CD8-positive, alpha-beta memory T cell (primary cell): ENCODE measurements around the gene ARHGAP25. TPM values are rescaled to one million over a fixed set of nuclear protein-coding genes. Genes with fewer than 3 reads are reported as not detected.

ENCODE experiments used
- CTCF ChIA-PET: fragments of 350-600 bp; sonication (Branson Sonifier 250); formaldehyde crosslinking; loops from one replicate; lab custom pipeline; 2021; ENCODE audit warnings: antibody characterized with exemption; lab: Charles Lee
- POLR2A ChIA-PET: fragments of 350-600 bp; sonication (Branson Sonifier 250); formaldehyde crosslinking; loops from one replicate; lab custom pipeline; 2021; ENCODE audit warnings: antibody characterized with exemption; lab: Charles Lee
- DNase-seq, 5 donors: peaks; one replicate each; pipeline versions ENCODE4 v3.0.0 to v3.0.0-alpha.2; 2020 to 2022; ENCODE audit warnings: mixed read lengths in 1 of 5
- H3K27ac ChIP-seq: one replicate; pipeline ENCODE4 v1.7.0; 2013; ENCODE audit warnings: low read depth, mild to moderate bottlenecking, low read length, moderate library complexity
- H3K27me3 ChIP-seq: 2 replicates; pipeline ENCODE4 v1.7.0; 2013; ENCODE audit warnings: low read length, mild to moderate bottlenecking; ENCODE audit not compliant: insufficient read depth, poor library complexity, severe bottlenecking
- H3K36me3 ChIP-seq: 2 replicates; pipeline ENCODE4 v1.7.0; 2013; ENCODE audit warnings: mild to moderate bottlenecking, low read length, moderate library complexity; ENCODE audit not compliant: insufficient read depth
- H3K4me1 ChIP-seq: 2 replicates; pipeline ENCODE4 v1.7.0; 2013; ENCODE audit warnings: mild to moderate bottlenecking, low read length, moderate library complexity; ENCODE audit not compliant: insufficient read depth
- H3K4me3 ChIP-seq: 2 replicates; pipeline ENCODE4 v1.7.0; 2013; ENCODE audit warnings: mild to moderate bottlenecking, low read length
- H3K9me3 ChIP-seq: 2 replicates; pipeline ENCODE4 v1.7.0; 2013; ENCODE audit warnings: mild to moderate bottlenecking, low read length
- H3K27ac Mint-ChIP-seq, 8 donors: one replicate each; pipeline ENCODE4 v1.8.0; 2020 to 2021; ENCODE audit warnings: mixed read lengths in 8 of 8, mild to moderate bottlenecking in 6 of 8, inconsistent platforms in 3 of 8, moderate library complexity in 3 of 8
- H3K27me3 Mint-ChIP-seq, 2 donors: one replicate each; pipeline ENCODE4 v1.8.0; 2020 to 2021; ENCODE audit warnings: mixed read lengths in 2 of 2, mild to moderate bottlenecking in 1 of 2, moderate library complexity in 1 of 2
- H3K36me3 Mint-ChIP-seq, 3 donors: one replicate each; pipeline ENCODE4 v1.8.0; 2020 to 2021; ENCODE audit warnings: mixed read lengths in 3 of 3, inconsistent platforms in 1 of 3, mild to moderate bottlenecking in 1 of 3
- H3K4me1 Mint-ChIP-seq, 3 donors: one replicate each; pipeline ENCODE4 v1.8.0; 2020 to 2021; ENCODE audit warnings: mixed read lengths in 3 of 3, inconsistent platforms in 1 of 3, mild to moderate bottlenecking in 1 of 3
- H3K4me3 Mint-ChIP-seq, 7 donors: one replicate each; pipeline ENCODE4 v1.8.0; 2020 to 2021; ENCODE audit warnings: mixed read lengths in 7 of 7, mild to moderate bottlenecking in 6 of 7, moderate library complexity in 4 of 7, inconsistent platforms in 2 of 7
- H3K9me3 Mint-ChIP-seq, 5 donors: one replicate each; pipeline ENCODE4 v1.8.0; 2020 to 2022; ENCODE audit warnings: mixed read lengths in 5 of 5, mild to moderate bottlenecking in 3 of 5, moderate library complexity in 2 of 5, inconsistent platforms in 1 of 5
- polyA plus RNA-seq: library from polyadenylated mRNA; unstranded; fragments of 300-500 nt; fragmentation: Illumina TruSeq; gene quantifications from one replicate; pipeline ENCODE4 v1.2.3, GENCODE V29; 2021
- total RNA-seq, 2 experiments: library from RNA; stranded (reverse); gene quantifications; one replicate each; pipeline ENCODE4 v1.2.3, GENCODE V29; 2021

The ARHGAP25 gene
- total and polyA plus RNA-seq, 3 experiments from 2014 or later: 74.7 to 200 (median 75.2) TPM

DNA sequence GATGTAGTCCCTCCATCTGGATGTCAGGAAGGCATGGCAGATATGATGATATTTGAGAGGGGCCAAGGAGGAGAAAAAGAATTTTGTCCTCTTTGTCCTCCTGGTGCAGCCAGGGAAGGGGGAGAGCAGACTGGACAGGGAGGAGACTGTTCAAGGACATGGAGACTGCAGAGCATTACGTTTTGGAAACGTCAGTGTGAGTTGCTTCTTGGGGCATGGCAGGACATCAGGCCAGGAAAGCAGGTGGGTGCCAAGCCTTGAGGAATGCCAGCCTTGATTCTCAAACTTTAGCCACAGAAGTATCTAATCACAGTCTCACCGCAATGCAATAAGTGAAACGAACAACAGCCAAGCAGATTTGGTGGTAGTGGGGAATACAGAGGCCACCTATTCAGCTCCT is 70.4 kb downstream of the ARHGAP25 start:
- H3K4me3 ChIP-seq: no peak overlapping the region
- no peak for DNase-seq
- CTCF ChIA-PET: interaction anchor here (1.3 kb wide), 1 partner anchor 53 kb away, joined by 4 read pairs; no protein-coding TSS in a partner anchor
- peaks cover 84% of the 10 kb centered on the region for H3K36me3 ChIP-seq
- peak overlapping the region in 3 of 8 donors; percentile 15 to 94 (median 82) for H3K27ac Mint-ChIP-seq
- H3K4me1 Mint-ChIP-seq: peaks cover 17 to 60% (median 45%) of the 10 kb centered on the region in 3 donors
- H3K9me3 Mint-ChIP-seq: no peaks in the 10 kb centered on the region
- POLR2A ChIA-PET: no interaction called here
- H3K27ac ChIP-seq: no peak overlapping the region
- no peaks in the 10 kb centered on the region for H3K27me3 Mint-ChIP-seq
- no peaks in the 10 kb centered on the region for H3K27me3 ChIP-seq
- H3K4me3 Mint-ChIP-seq: no peak overlapping the region
- peaks cover 0 to 33% (median 6%) of the 10 kb centered on the region in 3 donors for H3K36me3 Mint-ChIP-seq
- H3K9me3 ChIP-seq: no peaks in the 10 kb centered on the region
- H3K4me1 ChIP-seq: peaks cover 32% of the 10 kb centered on the region

GRCh38 chr2:68806511-68807109 is 72.0 kb downstream of the ARHGAP25 start:
- H3K4me3 Mint-ChIP-seq: no peak overlapping the region
- ChIA-PET POLR2A (no interaction called here), CTCF (interaction anchor here (1.3 kb wide), 2 partner anchors 51 to 55 kb away, joined by 3 to 4 read pairs; no protein-coding TSS in a partner anchor)
- Histone ChIP-seq H3K36me3 (peaks cover 84% of the 10 kb centered on the region), H3K4me1 (peaks cover 32% of the 10 kb centered on the region), H3K27me3 (no peaks in the 10 kb centered on the region), H3K9me3 (no peaks in the 10 kb centered on the region), H3K27ac (no peak overlapping the region), H3K4me3 (no peak overlapping the region)
- no peaks in the 10 kb centered on the region for H3K27me3 Mint-ChIP-seq
- peaks cover 0 to 28% (median 12%) of the 10 kb centered on the region in 3 donors for H3K36me3 Mint-ChIP-seq
- H3K9me3 Mint-ChIP-seq: no peaks in the 10 kb centered on the region
- H3K4me1 Mint-ChIP-seq: peaks cover 13 to 55% (median 39%) of the 10 kb centered on the region in 3 donors
- peak overlapping the region in 7 of 8 donors; percentile 70 to 98 (median 89) for H3K27ac Mint-ChIP-seq
- DNase-seq: no peak

DNA sequence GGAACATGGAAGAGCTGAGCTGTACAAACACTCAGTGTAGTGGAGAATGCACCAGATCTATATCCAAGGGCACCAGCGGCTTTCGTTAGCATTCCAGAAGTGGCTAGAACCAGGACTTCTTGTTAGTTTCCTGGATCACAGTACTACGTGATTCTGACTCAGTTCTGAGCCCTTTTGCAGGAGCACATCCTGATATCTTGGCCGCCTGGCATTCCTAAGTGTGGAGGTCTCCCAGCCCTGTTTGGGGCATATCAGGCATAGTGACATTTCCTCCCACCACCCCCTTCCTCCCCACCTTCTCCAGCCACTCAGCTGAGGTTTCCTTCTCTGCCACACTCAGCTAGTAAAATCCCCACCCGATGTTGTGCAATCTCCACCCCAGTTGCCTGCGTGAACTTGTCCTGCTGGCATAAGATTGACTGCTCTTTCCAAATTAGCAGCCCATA is 73.2 kb downstream of the ARHGAP25 start:
- H3K36me3 ChIP-seq: peaks cover 88% of the 10 kb centered on the region
- Mint-ChIP-seq H3K4me3 (peak overlapping the region in 4 of 7 donors; percentile 1 to 52 (median 34)), H3K9me3 (no peaks in the 10 kb centered on the region), H3K27ac (peak overlapping the region in 7 of 8 donors; percentile 64 to 98 (median 89)), H3K4me1 (peaks cover 21 to 62% (median 47%) of the 10 kb centered on the region in 3 donors), H3K36me3 (peaks cover 0 to 33% (median 24%) of the 10 kb centered on the region in 3 donors), H3K27me3 (no peaks in the 10 kb centered on the region)
- no peaks in the 10 kb centered on the region for H3K9me3 ChIP-seq
- POLR2A ChIA-PET: interaction anchor here (0.9 to 1.1 kb wide), 2 partner anchors 12 to 66 kb away, joined by 3 to 5 read pairs; no protein-coding TSS in a partner anchor
- DNase-seq: peak in 1 of 5 donors; percentile 25
- CTCF ChIA-PET: interaction anchor here (0.7 to 1.3 kb wide), 3 partner anchors 52 to 117 kb away, joined by 3 to 8 read pairs (median 3); no protein-coding TSS in a partner anchor
- H3K4me1 ChIP-seq: peaks cover 32% of the 10 kb centered on the region
- no peaks in the 10 kb centered on the region for H3K27me3 ChIP-seq
- H3K27ac ChIP-seq: no peak overlapping the region
- H3K4me3 ChIP-seq: no peak overlapping the region

DNA sequence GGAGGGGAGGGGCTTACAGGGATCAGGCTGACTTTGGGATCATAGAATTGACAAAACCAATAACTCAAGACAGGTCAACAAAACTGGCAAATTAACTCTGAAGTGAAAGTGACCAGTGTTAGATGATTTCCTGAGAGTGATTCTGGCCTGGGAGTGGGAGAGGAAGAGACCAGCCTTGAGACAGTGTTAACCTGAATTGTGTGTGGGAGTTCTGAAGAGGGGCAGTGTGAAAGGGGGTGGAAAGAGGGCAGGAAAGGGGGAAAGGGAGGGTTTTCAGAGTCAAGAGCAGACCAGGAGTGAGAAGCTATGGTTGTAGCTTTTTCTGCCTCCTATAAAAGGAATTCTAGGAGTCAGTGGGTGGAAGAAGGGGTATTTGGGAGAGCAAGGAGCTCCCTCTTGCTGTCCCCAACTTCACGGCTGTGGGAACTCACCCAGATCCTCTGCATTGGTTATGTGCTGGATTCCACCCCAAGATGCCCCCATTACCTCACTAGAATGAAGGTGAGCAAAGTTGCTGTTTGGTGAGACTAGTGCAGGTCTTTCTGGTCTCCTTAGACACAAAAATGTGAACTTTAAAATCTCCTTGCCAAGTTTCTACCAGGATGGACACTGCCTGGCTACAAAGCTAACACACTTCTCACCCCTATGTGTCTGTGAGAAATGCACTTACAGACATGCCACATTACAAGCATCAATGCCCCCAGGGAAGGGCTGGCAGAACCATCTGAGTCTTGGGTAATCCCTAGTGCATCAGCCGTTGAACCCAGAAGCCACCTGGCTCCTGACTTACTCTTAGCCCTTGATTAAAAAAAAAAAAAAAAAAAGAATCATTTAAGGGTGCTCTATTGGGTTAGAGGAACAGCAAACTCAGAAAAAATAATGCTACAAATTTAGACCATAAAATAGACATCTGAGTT is 75.0 kb downstream of the ARHGAP25 start:
- Mint-ChIP-seq H3K27ac (peak overlapping the region in 7 of 8 donors; percentile 70 to 98 (median 91)), H3K27me3 (no peaks in the 10 kb centered on the region), H3K9me3 (no peaks in the 10 kb centered on the region), H3K4me3 (peak overlapping the region in 1 of 7 donors; percentile 17), H3K4me1 (peaks cover 28 to 63% (median 49%) of the 10 kb centered on the region in 3 donors), H3K36me3 (peaks cover 0 to 42% (median 33%) of the 10 kb centered on the region in 3 donors)
- Histone ChIP-seq H3K9me3 (no peaks in the 10 kb centered on the region), H3K27me3 (no peaks in the 10 kb centered on the region), H3K4me3 (no peak overlapping the region), H3K27ac (no peak overlapping the region), H3K4me1 (peaks cover 32% of the 10 kb centered on the region), H3K36me3 (peaks cover 88% of the 10 kb centered on the region)
- ChIA-PET CTCF (interaction anchor here (0.7 to 1.3 kb wide), 5 partner anchors 12 to 72 kb away, joined by 3 to 4 read pairs (median 3); no protein-coding TSS in a partner anchor), POLR2A (interaction anchor here (0.7 kb wide), 2 partner anchors 20 to 60 kb away, joined by 4 to 14 read pairs; no protein-coding TSS in a partner anchor)
- no peak for DNase-seq

GRCh38 chr2:68811364-68811763 is 76.8 kb downstream of the ARHGAP25 start:
- Histone ChIP-seq H3K9me3 (no peaks in the 10 kb centered on the region), H3K4me3 (no peak overlapping the region), H3K27ac (no peak overlapping the region), H3K4me1 (peaks cover 32% of the 10 kb centered on the region), H3K27me3 (no peaks in the 10 kb centered on the region), H3K36me3 (peaks cover 88% of the 10 kb centered on the region)
- POLR2A ChIA-PET: no interaction called here
- Mint-ChIP-seq H3K9me3 (no peaks in the 10 kb centered on the region), H3K36me3 (peaks cover 0 to 59% (median 32%) of the 10 kb centered on the region in 3 donors), H3K4me3 (no peak overlapping the region), H3K27ac (peak overlapping the region in 7 of 8 donors; percentile 15 to 87 (median 72)), H3K27me3 (no peaks in the 10 kb centered on the region), H3K4me1 (peaks cover 31 to 53% (median 46%) of the 10 kb centered on the region in 3 donors)
- no peak for DNase-seq
- CTCF ChIA-PET: interaction anchor here (1.1 to 1.2 kb wide), 2 partner anchors 35 to 60 kb away, joined by 3 read pairs; no protein-coding TSS in a partner anchor

DNA sequence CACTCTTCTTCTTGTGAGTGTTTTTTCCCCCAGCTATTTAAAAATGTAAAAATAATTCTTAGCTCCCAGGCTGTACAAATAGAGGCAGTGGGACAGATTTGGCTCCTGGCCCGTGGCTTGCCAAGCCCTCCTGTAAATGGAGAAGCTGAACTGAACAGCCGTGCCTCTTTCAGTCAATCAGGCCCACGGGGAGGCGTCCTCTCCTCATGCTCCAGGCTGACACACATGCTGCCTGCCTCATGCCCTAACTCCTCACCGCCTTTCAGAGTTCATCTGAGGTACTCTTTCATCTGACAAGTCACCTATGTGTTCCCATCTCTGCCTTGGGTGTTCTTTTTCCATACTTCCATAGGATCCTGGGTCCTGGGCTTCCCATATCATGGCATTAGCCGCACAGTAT is 77.6 kb downstream of the ARHGAP25 start:
- Histone ChIP-seq H3K27me3 (no peaks in the 10 kb centered on the region), H3K4me1 (peaks cover 27% of the 10 kb centered on the region), H3K27ac (no peak overlapping the region), H3K36me3 (peaks cover 85% of the 10 kb centered on the region), H3K4me3 (no peak overlapping the region), H3K9me3 (no peaks in the 10 kb centered on the region)
- ChIA-PET CTCF (no interaction called here), POLR2A (no interaction called here)
- DNase-seq: no peak
- no peaks in the 10 kb centered on the region for H3K27me3 Mint-ChIP-seq
- H3K27ac Mint-ChIP-seq: peak overlapping the region; percentile 15 to 87 (median 61)
- no peak overlapping the region for H3K4me3 Mint-ChIP-seq
- H3K9me3 Mint-ChIP-seq: no peaks in the 10 kb centered on the region
- H3K36me3 Mint-ChIP-seq: peaks cover 0 to 66% (median 31%) of the 10 kb centered on the region in 3 donors
- peaks cover 35 to 45% (median 40%) of the 10 kb centered on the region in 3 donors for H3K4me1 Mint-ChIP-seq

DNA sequence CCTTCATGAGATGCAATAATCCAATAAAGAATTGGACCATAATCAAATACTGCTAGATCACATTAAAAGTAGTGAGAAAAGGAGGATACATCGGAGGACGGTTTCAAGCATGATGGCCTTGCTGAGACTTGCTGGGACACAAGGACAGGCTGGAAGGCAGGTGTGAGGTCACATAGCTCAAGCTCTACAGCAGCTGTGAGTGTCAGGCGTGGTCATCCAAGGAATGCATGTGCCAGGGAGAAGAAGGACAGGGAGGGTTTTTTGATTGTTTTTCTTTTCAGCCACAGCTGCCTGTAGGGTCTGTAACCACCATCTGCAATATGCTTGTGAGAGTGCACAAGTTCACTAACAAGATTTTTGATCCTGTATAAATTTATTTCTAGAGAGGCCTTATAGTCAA is 79.0 kb downstream of the ARHGAP25 start:
- Histone ChIP-seq H3K36me3 (peaks cover 84% of the 10 kb centered on the region), H3K9me3 (no peaks in the 10 kb centered on the region), H3K27me3 (no peaks in the 10 kb centered on the region), H3K4me1 (peaks cover 14% of the 10 kb centered on the region), H3K27ac (no peak overlapping the region), H3K4me3 (no peak overlapping the region)
- Mint-ChIP-seq H3K36me3 (peaks cover 7 to 79% (median 28%) of the 10 kb centered on the region in 3 donors), H3K4me1 (peaks cover 33 to 43% (median 34%) of the 10 kb centered on the region in 3 donors), H3K27me3 (no peaks in the 10 kb centered on the region), H3K4me3 (no peak overlapping the region), H3K27ac (peak overlapping the region in 6 of 8 donors; percentile 6 to 16 (median 10)), H3K9me3 (no peaks in the 10 kb centered on the region)
- CTCF ChIA-PET: interaction anchor here (7.0 kb wide), 1 partner anchor 62 kb away, joined by 41 read pairs; no protein-coding TSS in a partner anchor
- DNase-seq: no peak
- POLR2A ChIA-PET: no interaction called here
